Measurements from ENCODE around the gene CRLF2.
"Not testable (repeated sequence)": the region's sequence is repeated elsewhere in the genome, so short reads cannot be mapped to it uniquely, and the experiment has no call there.

The CRLF2 gene

DNA sequence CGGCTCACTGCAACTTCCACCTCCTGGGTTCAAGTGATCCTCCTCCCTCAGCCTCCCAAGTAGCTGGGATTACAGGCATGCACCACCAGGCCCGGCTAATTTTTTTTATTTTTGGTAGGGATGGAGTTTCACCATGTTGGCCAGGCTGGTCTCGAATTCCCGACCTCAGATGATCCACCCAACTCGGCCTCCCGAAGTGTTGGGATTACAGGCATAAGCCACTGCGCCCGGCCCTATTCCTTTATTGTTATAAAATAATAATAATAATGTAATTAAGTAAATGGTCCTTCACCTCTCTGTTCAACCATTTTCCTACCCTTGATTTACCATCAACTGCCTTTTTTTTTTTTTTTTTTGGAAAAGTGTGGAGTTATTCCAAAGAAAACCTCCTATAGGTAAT, 15.7 kb upstream of the CRLF2 start:
- H3K4me3 ChIP-seq; H3K9me3 ChIP-seq; in situ Hi-C loops (cut with MboI; ENCODE audit: low sequenced_read_pairs): not testable (repeated sequence)

DNA sequence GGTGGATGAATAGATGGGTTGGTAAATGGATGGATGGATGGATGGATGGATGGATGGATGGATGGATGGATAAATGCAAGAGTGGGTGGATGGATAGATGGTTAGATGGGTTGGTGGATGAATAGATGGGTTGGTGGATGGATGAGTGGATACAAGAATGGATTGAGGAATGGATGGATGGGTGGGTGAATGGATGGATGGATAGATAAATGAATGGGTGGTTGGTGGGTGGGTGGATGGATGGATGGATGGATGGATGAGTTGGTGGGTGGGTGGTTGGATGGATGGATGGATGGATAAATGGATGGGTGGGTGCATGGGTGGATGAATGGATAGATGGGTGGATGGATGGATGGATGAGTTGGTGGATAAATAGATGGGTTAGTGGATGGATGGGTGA, 13.8 kb upstream of the CRLF2 start:
- DNase-seq (ENCODE audit: low spot score in 2 of 2), result no peak
- no peaks in the 10 kb centered on the region for H3K36me3 ChIP-seq (replicated peaks)
- in situ Hi-C loops (cut with MboI; ENCODE audit: low sequenced_read_pairs), result no loop called here
- no peaks in the 10 kb centered on the region for H3K9me3 ChIP-seq
- H3K27me3 ChIP-seq (ENCODE audit: low read depth), result no peaks in the 10 kb centered on the region
- no peak overlapping the region for H3K4me3 ChIP-seq
- no peaks in the 10 kb centered on the region for H3K4me1 ChIP-seq

More for the DNA sequence above, 15.7 kb upstream of the CRLF2 start:
- DNase-seq (ENCODE audit: low spot score in 2 of 2); H3K36me3 ChIP-seq (replicated peaks); H3K4me1 ChIP-seq; H3K27me3 ChIP-seq (ENCODE audit: low read depth): not testable (repeated sequence)

DNA sequence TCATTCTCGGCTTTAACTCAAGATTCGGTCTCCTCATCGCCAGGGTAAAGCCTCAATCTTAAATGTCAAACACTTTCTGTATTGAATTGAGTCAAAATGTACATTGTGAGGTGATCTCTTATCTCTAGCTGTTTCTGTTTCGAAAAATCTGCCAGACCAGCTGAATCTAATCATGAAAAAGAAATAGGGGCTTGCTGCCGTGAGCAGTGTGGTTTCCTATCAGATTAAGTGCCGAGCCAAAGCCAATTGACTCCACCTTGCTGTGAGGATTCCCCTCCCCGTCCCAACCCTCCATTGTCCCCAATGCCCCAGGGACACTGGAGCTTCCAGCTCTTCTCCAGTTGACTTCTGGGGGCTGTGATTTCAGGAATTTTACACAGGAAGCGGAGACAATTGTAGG, 12.5 kb upstream of the CRLF2 start:
- Histone ChIP-seq H3K27me3 (ENCODE audit: low read depth) (no peaks in the 10 kb centered on the region), H3K4me3 (no peak overlapping the region), H3K36me3 (replicated peaks) (no peaks in the 10 kb centered on the region), H3K9me3 (no peaks in the 10 kb centered on the region), H3K4me1 (no peaks in the 10 kb centered on the region)
- in situ Hi-C loops (cut with MboI; ENCODE audit: low sequenced_read_pairs), result no loop called here
- no peak for DNase-seq (ENCODE audit: low spot score in 2 of 2)

DNA sequence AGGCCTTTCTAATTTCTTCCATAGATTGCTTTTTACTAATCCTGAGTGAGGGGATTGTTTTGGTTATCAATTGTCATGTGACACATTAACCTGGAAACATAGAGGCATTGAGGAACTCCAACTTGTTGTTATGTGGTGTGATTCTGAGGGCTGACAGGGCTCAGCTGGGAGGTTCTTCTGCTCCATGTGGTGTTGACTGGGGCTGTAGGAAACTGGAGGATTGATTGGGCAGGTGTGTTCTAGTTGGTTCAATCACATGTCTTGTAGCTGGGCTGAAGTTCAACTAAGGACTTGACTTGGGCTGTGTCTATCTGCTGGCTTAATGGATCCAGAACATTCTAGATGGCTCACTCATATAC, 10.8 kb upstream of the CRLF2 start:
- Histone ChIP-seq H3K36me3 (replicated peaks) (no peaks in the 10 kb centered on the region), H3K27me3 (ENCODE audit: low read depth) (no peaks in the 10 kb centered on the region), H3K4me1 (no peaks in the 10 kb centered on the region), H3K9me3 (no peaks in the 10 kb centered on the region), H3K4me3 (no peak overlapping the region)
- in situ Hi-C loops (cut with MboI; ENCODE audit: low sequenced_read_pairs), result no loop called here
- DNase-seq (ENCODE audit: low spot score in 2 of 2), result no peak

DNA sequence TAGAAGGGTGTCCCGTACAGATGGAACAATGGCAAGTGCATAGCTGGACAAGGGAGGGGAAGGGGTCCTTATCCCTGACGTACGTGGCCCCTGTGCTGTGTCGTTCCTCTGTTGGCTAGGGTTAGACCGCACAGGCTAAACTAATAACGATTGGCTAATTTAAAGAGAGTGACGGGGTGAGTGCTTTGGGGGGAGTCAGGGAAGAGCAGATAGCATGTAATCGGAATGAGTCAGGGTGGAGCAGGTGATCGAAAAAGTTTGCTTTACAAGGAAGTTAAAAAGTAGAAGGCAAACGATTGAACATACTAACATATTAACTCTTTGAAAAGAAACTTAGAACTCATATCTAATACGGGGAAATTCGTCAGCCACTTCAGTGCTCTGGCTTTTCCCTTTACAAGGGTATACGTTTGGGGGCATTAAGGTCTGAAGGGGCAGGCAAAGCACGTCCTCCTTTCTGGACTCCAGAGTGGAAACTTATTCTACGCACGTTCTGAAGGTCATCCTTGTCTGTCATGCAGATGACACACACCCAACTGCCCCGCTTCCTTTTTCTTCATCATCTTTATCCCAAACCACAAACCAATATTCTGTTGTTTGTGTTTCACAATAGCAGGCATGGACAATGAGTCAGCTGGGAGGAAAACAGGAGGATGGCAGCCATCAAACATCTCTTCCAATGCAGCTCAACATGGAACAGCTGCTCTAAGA, 10.2 kb upstream of the CRLF2 start:
- Histone ChIP-seq H3K4me1 (no peaks in the 10 kb centered on the region), H3K9me3 (no peaks in the 10 kb centered on the region), H3K27me3 (ENCODE audit: low read depth) (no peaks in the 10 kb centered on the region), H3K36me3 (replicated peaks) (no peaks in the 10 kb centered on the region), H3K4me3 (no peak overlapping the region)
- DNase-seq (ENCODE audit: low spot score in 2 of 2), result no peak
- in situ Hi-C loops (cut with MboI; ENCODE audit: low sequenced_read_pairs), result no loop called here

DNA sequence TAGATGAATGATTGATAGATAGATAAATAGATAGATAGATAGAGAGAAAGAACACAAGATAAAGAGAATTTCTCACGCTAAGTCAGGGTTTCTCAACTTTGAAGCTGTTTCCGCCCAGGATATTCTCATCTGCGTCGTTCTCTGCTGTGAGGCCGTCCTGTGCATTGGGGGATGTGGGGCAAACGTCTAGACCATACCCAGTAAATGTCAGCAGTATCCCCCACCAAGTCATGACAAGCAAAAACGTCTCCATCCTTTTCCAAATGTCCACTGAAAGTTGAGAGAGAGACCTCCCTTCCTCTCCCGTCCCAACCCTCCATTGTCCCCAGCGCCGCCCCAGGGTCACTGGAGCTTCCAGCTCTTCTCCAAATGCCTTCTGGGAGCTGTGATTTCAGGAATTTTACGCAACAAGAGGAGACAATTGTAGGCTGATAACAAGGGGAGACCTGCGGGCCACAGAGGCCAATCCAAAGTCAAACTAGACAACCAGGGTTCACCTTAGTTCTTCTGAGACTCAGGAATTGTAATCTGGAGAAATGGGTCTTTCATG, 8.9 kb upstream of the CRLF2 start:
- H3K36me3 ChIP-seq (replicated peaks), result no peaks in the 10 kb centered on the region
- no peak overlapping the region for H3K4me3 ChIP-seq
- DNase-seq (ENCODE audit: low spot score in 2 of 2), result no peak
- in situ Hi-C loops (cut with MboI; ENCODE audit: low sequenced_read_pairs), result no loop called here
- no peaks in the 10 kb centered on the region for H3K4me1 ChIP-seq
- no peaks in the 10 kb centered on the region for H3K27me3 ChIP-seq (ENCODE audit: low read depth)
- no peaks in the 10 kb centered on the region for H3K9me3 ChIP-seq

DNA sequence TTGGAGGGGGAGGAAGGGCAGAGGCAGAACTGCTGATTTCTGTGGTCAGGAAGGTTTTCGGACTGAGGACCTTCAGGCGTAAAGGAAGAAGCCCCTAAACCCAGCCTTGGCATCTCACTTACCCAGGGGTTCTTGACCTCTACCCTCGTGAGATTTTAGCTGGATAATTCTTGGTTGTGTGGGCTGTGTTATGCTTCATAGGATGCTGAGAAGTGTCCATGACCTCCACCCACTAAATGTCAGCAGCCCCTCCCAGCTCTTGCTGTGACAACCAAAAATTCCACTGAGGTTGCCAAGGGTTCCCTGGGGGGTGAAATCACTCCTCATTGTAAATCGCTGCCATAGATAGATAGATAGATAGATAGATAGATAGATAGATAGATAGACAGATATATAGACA, 5.8 kb upstream of the CRLF2 start:
- DNase-seq (ENCODE audit: low spot score in 2 of 2), result no peak
- H3K4me1 ChIP-seq, result no peaks in the 10 kb centered on the region
- in situ Hi-C loops (cut with MboI; ENCODE audit: low sequenced_read_pairs), result no loop called here
- no peak overlapping the region for H3K4me3 ChIP-seq
- no peaks in the 10 kb centered on the region for H3K36me3 ChIP-seq (replicated peaks)
- H3K9me3 ChIP-seq, result no peaks in the 10 kb centered on the region
- no peaks in the 10 kb centered on the region for H3K27me3 ChIP-seq (ENCODE audit: low read depth)

DNA sequence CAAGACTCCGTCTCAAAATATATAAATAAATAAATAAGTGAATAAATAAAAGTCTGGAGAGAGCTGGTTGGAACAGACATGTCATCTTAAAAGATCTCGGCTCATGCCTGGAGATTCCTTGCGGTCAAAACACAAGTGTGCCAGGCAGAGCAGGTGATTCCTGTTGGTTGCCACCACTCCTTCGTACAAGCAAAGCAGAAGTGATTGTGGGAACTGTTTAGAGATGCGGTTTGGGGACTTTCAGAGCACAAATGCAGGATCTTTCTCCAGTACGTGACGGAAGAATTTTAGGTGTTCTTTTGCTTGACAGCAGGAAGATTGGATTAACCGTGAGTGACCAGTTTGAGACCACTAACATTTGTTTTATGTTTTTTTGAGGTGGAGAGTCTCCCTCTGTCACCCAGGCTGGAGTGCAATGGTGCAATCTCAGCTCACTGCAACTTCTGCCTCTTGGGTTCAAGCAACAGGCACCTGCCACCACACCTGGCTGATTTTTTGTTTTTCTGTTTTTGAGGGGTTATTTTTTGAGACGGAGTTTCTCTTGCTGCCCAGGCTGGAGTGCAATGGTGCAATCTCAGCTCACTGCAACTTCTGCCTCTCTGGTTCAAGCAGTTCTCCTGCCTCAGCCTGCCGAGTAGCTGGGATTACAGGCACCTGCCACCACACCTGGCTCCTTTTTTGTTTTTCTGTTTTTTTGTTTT, 2.8 kb upstream of the CRLF2 start:
- no peak for DNase-seq (ENCODE audit: low spot score in 2 of 2)
- H3K4me1 ChIP-seq, result no peaks in the 10 kb centered on the region
- in situ Hi-C loops (cut with MboI; ENCODE audit: low sequenced_read_pairs), result no loop called here
- no peak overlapping the region for H3K4me3 ChIP-seq
- no peaks in the 10 kb centered on the region for H3K9me3 ChIP-seq
- H3K36me3 ChIP-seq (replicated peaks), result no peaks in the 10 kb centered on the region
- H3K27me3 ChIP-seq (ENCODE audit: low read depth), result no peaks in the 10 kb centered on the region

DNA sequence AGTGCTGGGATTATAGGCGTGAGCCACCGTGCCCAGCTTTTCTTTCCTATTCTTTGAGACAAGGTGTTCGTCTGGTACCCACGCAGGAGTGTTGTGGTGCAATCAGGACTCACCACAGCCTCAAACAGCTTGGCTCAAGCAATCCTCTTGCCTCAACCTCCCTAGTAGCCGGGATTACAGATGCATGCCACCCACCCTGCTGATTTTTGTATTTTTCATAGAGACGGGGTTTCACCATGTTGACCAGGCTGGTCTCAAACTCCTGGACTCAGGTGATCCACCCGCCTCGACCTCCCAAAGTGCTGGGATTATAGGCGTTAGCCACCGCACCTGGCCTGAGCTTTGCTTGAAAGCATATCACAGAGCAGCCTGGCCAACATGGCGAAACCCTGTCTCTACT, 1.5 kb upstream of the CRLF2 start:
- Histone ChIP-seq H3K4me1 (no peaks in the 10 kb centered on the region), H3K27me3 (ENCODE audit: low read depth) (no peaks in the 10 kb centered on the region), H3K4me3 (no peak overlapping the region), H3K36me3 (replicated peaks) (no peaks in the 10 kb centered on the region), H3K9me3 (no peaks in the 10 kb centered on the region)
- in situ Hi-C loops (cut with MboI; ENCODE audit: low sequenced_read_pairs), result no loop called here
- DNase-seq (ENCODE audit: low spot score in 2 of 2), result no peak

DNA sequence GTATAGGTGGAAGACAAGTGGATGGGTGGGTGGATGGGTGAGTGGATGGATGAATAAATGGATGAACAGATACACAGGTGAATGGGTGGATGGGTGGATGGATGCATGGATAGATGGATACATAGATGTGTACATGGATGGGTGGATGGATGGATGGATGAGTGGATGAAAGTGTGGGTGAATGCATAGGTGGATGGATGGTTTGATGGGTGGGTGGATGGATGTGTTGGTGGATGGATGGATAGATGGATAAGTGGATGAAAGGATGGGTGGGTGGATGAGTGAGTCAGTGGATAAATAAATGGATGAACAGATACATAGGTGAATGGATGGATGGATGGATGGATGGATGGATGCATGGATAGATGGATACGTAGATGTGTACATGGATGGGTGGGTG, 1.6 kb downstream of the CRLF2 start:
- in situ Hi-C loops (cut with MboI; ENCODE audit: low sequenced_read_pairs), result no loop called here
- no peaks in the 10 kb centered on the region for H3K4me1 ChIP-seq
- H3K9me3 ChIP-seq, result no peaks in the 10 kb centered on the region
- DNase-seq (ENCODE audit: low spot score in 2 of 2), result no peak
- H3K27me3 ChIP-seq (ENCODE audit: low read depth), result 0 out of 2 replicates have a peak, but pooled peaks cover 4% of the 10 kb centered on the region
- H3K36me3 ChIP-seq (replicated peaks), result no peaks in the 10 kb centered on the region
- H3K4me3 ChIP-seq, result no peak overlapping the region

DNA sequence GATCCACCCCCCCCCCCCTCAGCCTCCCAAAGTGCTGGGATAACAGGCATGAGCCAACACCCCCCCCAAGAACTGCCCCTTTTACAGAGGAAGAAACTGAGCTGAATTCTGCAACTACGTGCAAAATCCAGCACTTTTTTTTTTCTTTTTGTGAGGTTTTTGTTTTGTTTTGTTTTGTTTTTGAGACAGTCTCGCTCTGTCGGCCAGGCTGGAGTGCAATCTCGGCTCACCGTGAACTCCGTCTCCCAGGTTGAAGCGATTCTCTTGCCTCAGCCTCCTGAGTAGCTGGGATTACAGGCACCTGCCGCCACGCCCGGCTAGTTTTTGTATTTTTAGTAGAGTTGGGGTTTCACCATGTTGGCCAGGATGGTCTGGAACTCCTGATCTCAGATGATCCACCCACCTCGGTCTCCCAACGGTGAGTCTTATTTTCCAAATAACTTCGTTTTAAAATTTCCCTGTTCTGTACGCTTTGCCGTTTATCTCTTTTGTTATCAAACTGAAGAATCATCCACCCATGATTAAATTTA, 4.9 kb downstream of the CRLF2 start:
- H3K9me3 ChIP-seq, result no peaks in the 10 kb centered on the region
- no peaks in the 10 kb centered on the region for H3K4me1 ChIP-seq
- in situ Hi-C loops (cut with MboI; ENCODE audit: low sequenced_read_pairs), result no loop called here
- no peaks in the 10 kb centered on the region for H3K36me3 ChIP-seq (replicated peaks)
- 0 out of 2 replicates have a peak, but pooled peaks cover 4% of the 10 kb centered on the region for H3K27me3 ChIP-seq (ENCODE audit: low read depth)
- DNase-seq (ENCODE audit: low spot score in 2 of 2), result no peak
- no peak overlapping the region for H3K4me3 ChIP-seq

DNA sequence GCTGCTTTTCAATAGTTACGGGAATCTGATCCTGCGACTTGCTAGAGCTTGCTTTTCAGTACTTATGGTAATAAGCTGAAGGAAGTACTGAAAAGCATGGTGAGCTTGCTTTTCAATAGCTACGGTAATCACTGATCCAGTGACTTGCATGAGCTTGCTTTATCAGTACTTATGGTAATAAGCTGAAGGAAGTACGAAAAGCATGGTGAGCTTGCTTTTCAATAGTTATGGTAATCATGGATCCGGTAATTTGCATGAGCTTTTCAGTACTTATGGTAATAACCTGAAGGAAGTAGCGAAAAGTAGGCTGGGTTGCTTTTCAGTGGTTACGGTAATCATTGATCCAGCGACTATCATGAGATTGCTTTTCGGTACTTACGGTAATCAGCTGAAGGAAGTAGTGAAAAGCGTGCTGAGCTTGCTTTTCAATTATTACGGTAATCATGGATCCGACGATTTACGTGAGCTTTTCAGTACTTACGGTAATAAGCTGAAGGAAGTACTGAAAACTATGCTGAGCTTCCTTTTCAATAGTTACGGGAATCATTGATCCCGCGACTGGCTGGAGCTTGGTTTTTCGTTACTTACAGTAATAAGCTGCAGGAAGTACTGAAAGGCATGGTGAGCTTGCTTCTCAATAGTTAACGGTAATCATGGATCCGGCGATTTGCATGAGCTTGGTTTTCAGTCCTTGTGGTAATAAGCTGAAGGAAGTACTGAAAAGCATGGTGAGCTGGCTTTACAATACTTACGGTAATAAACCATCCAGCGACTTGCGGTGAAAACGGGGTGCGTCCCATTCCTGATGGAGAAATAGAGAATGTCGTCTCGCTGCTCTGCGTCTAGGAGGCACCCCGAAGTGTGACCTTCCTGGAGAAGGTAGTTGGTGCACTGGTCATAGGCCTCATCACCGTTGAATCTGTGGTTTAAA, 6.5 kb downstream of the CRLF2 start:
- Histone ChIP-seq H3K4me1 (no peaks in the 10 kb centered on the region), H3K36me3 (replicated peaks) (no peaks in the 10 kb centered on the region), H3K4me3 (peak overlapping the region; percentile 30), H3K27me3 (ENCODE audit: low read depth) (0 out of 2 replicates have a peak, but pooled peaks cover 4% of the 10 kb centered on the region), H3K9me3 (no peaks in the 10 kb centered on the region)
- DNase-seq (ENCODE audit: low spot score in 2 of 2), result peak; percentile 47 to 88
- in situ Hi-C loops (cut with MboI; ENCODE audit: low sequenced_read_pairs), result no loop called here

DNA sequence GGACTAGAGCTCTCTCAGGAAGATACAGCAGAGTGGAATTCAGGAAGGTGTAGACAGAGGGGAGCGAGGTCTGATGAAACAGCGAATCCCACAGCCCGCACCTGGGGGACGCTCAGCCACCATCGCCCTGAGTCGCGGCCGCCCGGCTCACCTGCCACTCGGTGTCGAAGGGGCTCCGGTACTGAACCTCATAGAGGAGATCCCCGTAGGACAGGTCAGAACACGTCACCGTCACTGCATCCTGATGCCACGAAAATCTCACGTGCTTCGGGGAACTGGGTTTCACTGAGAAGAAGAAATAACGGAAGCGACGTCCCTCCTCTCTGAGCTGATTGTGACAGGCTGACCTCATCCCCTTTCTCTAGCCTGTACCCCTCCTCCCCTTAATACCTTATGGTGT, 10.2 kb downstream of the CRLF2 start:
- H3K4me3 ChIP-seq, result no peak overlapping the region
- DNase-seq (ENCODE audit: low spot score in 2 of 2), result no peak
- in situ Hi-C loops (cut with MboI; ENCODE audit: low sequenced_read_pairs), result no loop called here

More for the DNA sequence above, 10.2 kb downstream of the CRLF2 start:
- no peaks in the 10 kb centered on the region for H3K27me3 ChIP-seq (ENCODE audit: low read depth)
- H3K4me1 ChIP-seq, result no peaks in the 10 kb centered on the region
- H3K9me3 ChIP-seq, result no peaks in the 10 kb centered on the region
- no peaks in the 10 kb centered on the region for H3K36me3 ChIP-seq (replicated peaks)
